H9 (cell line): ENCODE data around the gene BRCC3. TPM values are rescaled to one million over a fixed set of nuclear protein-coding genes. Genes with fewer than 3 reads are reported as not detected.

Source experiments
- DNase-seq: peaks from one replicate; pipeline ENCODE4 v3.0.0-alpha.2; 2017
- H2AFZ ChIP-seq: one replicate; pipeline ENCODE4 v1.6.1; 2013; ENCODE audit warnings: mild to moderate bottlenecking, low read length, control low read depth, moderate library complexity
- H2AK5ac ChIP-seq: 2 replicates; pipeline ENCODE4 v1.6.1; 2013; ENCODE audit warnings: low read length, control low read depth, mixed read lengths; ENCODE audit not compliant: insufficient read length
- H2BK120ac ChIP-seq: one replicate; pipeline ENCODE4 v1.6.1; 2013; ENCODE audit warnings: low read depth, mild to moderate bottlenecking, low read length, control low read depth, inconsistent platforms; ENCODE audit not compliant: poor library complexity, severe bottlenecking
- H2BK12ac ChIP-seq: 2 replicates; pipeline ENCODE4 v1.6.1; 2013; ENCODE audit warnings: low read length, control low read depth, mixed read lengths, low read depth; ENCODE audit not compliant: insufficient read length
- H2BK15ac ChIP-seq: 2 replicates; pipeline ENCODE4 v1.6.1; 2013; ENCODE audit warnings: low read depth, low read length, control low read depth
- H2BK20ac ChIP-seq: one replicate; pipeline ENCODE4 v1.6.1; 2013; ENCODE audit warnings: low read depth, mild to moderate bottlenecking, low read length, control low read depth, inconsistent platforms; ENCODE audit not compliant: poor library complexity, severe bottlenecking
- H2BK5ac ChIP-seq: 2 replicates; pipeline ENCODE4 v1.6.1; 2013; ENCODE audit warnings: low read length, control low read depth, mixed read lengths; ENCODE audit not compliant: insufficient read length
- H3K14ac ChIP-seq: 2 replicates; pipeline ENCODE4 v1.6.1; 2013; ENCODE audit warnings: low read length, control low read depth; ENCODE audit not compliant: insufficient read depth
- H3K18ac ChIP-seq: 2 replicates; pipeline ENCODE4 v1.6.1; 2013; ENCODE audit warnings: low read depth, mild to moderate bottlenecking, mixed read lengths, low read length, control low read depth; ENCODE audit not compliant: insufficient read length
- H3K23ac ChIP-seq: 2 replicates; pipeline ENCODE4 v1.6.1; 2013; ENCODE audit warnings: low read length, control low read depth, mixed read lengths, low read depth; ENCODE audit not compliant: insufficient read length
- H3K23me2 ChIP-seq: 2 replicates; pipeline ENCODE4 v1.6.1; 2013; ENCODE audit warnings: low read depth, mild to moderate bottlenecking, mixed read lengths, low read length, control low read depth; ENCODE audit not compliant: insufficient read length, poor library complexity, severe bottlenecking
- H3K27ac ChIP-seq: 2 replicates; pipeline ENCODE4 v1.5.1; 2013; ENCODE audit warnings: low read length, control low read depth, mixed read lengths, low read depth; ENCODE audit not compliant: insufficient read length
- H3K27me3 ChIP-seq: 2 replicates; pipeline ENCODE4 v1.6.1; 2013; ENCODE audit warnings: low read length, control low read depth, inconsistent platforms; ENCODE audit not compliant: insufficient read depth
- H3K4ac ChIP-seq: 2 replicates; pipeline ENCODE4 v1.6.1; 2013; ENCODE audit warnings: low read depth, mild to moderate bottlenecking, control low read depth, inconsistent platforms, low read length, moderate library complexity
- H3K4me1 ChIP-seq: 2 replicates; pipeline ENCODE4 v1.6.1; 2013; ENCODE audit warnings: low read length, control low read depth, inconsistent platforms; ENCODE audit not compliant: insufficient read depth
- H3K4me2 ChIP-seq: 2 replicates; pipeline ENCODE4 v1.6.1; 2013; ENCODE audit warnings: low read length, control low read depth, mixed read lengths; ENCODE audit not compliant: insufficient read length, insufficient read depth
- H3K56ac ChIP-seq: 2 replicates; pipeline ENCODE4 v1.6.1; 2013; ENCODE audit warnings: low read depth, mild to moderate bottlenecking, mixed read lengths, low read length, control low read depth; ENCODE audit not compliant: insufficient read length
- H3K79me1 ChIP-seq: 2 replicates; pipeline ENCODE4 v1.6.1; 2013; ENCODE audit warnings: low read depth, mild to moderate bottlenecking, moderate library complexity, low read length, control low read depth, inconsistent platforms; ENCODE audit not compliant: insufficient read depth, poor library complexity, severe bottlenecking
- H3K79me2 ChIP-seq: 2 replicates; pipeline ENCODE4 v1.6.1; 2013; ENCODE audit warnings: low read length, control low read depth, inconsistent platforms; ENCODE audit not compliant: insufficient read depth
- H3K9ac ChIP-seq: 2 replicates; pipeline ENCODE4 v1.6.1; 2013; ENCODE audit warnings: low read length, control low read depth, mixed read lengths; ENCODE audit not compliant: insufficient read length; ENCODE audit errors: extremely low read depth
- H3K9me3 ChIP-seq: one replicate; pipeline ENCODE4 v1.6.1; 2013; ENCODE audit warnings: low read depth, low read length, inconsistent platforms; ENCODE audit not compliant: control insufficient read depth
- H3T11ph ChIP-seq: one replicate; pipeline ENCODE4 v1.6.1; 2013; ENCODE audit warnings: mild to moderate bottlenecking, low read length, control low read depth, inconsistent platforms
- H4K20me1 ChIP-seq: one replicate; pipeline ENCODE4 v1.6.1; 2013; ENCODE audit not compliant: control insufficient read depth, insufficient read length, insufficient read depth
- H4K5ac ChIP-seq: 2 replicates; pipeline ENCODE4 v1.6.1; 2013; ENCODE audit warnings: low read depth, mild to moderate bottlenecking, mixed read lengths, low read length, control low read depth; ENCODE audit not compliant: insufficient read length
- H4K8ac ChIP-seq: replicated peaks from 2 replicates; pipeline ENCODE4 v1.6.1; 2013; ENCODE audit warnings: low read length, control low read depth, mixed read lengths, low read depth; ENCODE audit not compliant: insufficient read length
- H4K91ac ChIP-seq: 2 replicates; pipeline ENCODE4 v1.6.1; 2013; ENCODE audit warnings: low read depth, mild to moderate bottlenecking, moderate library complexity, mixed read lengths, low read length, control low read depth; ENCODE audit not compliant: insufficient read length
- H3K27ac Mint-ChIP-seq, 3 experiments: 2 replicates in 2 of 3; 3 replicates in 1 of 3; pipeline ENCODE4 v1.8.0; 2020 to 2021; ENCODE audit warnings: mixed read lengths in 3 of 3, mild to moderate bottlenecking in 1 of 3, moderate library complexity in 1 of 3
- H3K27me3 Mint-ChIP-seq: 2 replicates; pipeline ENCODE4 v1.8.0; 2021; ENCODE audit warnings: low read depth, mild to moderate bottlenecking, moderate library complexity, mixed read lengths
- H3K36me3 Mint-ChIP-seq, 3 experiments: 2 replicates in 2 of 3; 3 replicates in 1 of 3; pipeline ENCODE4 v1.8.0; 2020 to 2021; ENCODE audit warnings: low read depth in 3 of 3, mixed read lengths in 3 of 3; ENCODE audit not compliant: insufficient read depth in 1 of 3
- H3K4me1 Mint-ChIP-seq, 2 experiments: 2 replicates each; pipeline ENCODE4 v1.8.0; 2020; ENCODE audit warnings: mixed read lengths in 2 of 2
- H3K4me3 Mint-ChIP-seq, 2 experiments: 2 replicates in 1 of 2; 3 replicates in 1 of 2; pipeline ENCODE4 v1.8.0; 2020 to 2021; ENCODE audit warnings: mild to moderate bottlenecking in 2 of 2, mixed read lengths in 2 of 2, moderate library complexity in 1 of 2
- H3K9me3 Mint-ChIP-seq, 2 experiments: 2 replicates in 1 of 2; 3 replicates in 1 of 2; pipeline ENCODE4 v1.8.0; 2020; ENCODE audit warnings: mild to moderate bottlenecking in 2 of 2, mixed read lengths in 2 of 2, moderate library complexity in 1 of 2
- CTCF ChIP-seq: fragments of 200-600 bp; sonication (generic); conservative IDR thresholded peaks from 3 replicates; pipeline ENCODE4 v1.8.0; 2021; ENCODE audit warnings: antibody characterized with exemption, mild to moderate bottlenecking
- WGBS: extraction: QIAGEN DNeasy Blood & Tissue Kit; methylation state at CpG from one replicate; pipeline ENCODE4 v1.1.7; 2013; ENCODE audit warnings: missing lambda C conversion rate, low lambda C conversion rate, mixed read lengths; ENCODE audit not compliant: insufficient read length; ENCODE audit errors: extremely low coverage; 5-methylcytosine and 5-hydroxymethylcytosine counted together
- total RNA-seq: library from RNA; stranded (reverse); gene quantifications from 2 replicates; pipeline ENCODE4 v1.2.1, GENCODE V29; 2021

The BRCC3 gene
- total RNA-seq, 1 experiment from 2014 or later, result 27.3 TPM

- H3K23ac ChIP-seq, result no peak overlapping the region
- H3K79me1 ChIP-seq, result no peaks in the 10 kb centered on the region
- no peak overlapping the region for H2BK5ac ChIP-seq
- H3K9ac ChIP-seq, result no peak overlapping the region
- no peak overlapping the region for H3K27ac ChIP-seq
- H3K14ac ChIP-seq, result no peak overlapping the region
- Mint-ChIP-seq H3K27me3 (peaks cover 2% of the 10 kb centered on the region; the same call in 1 of the 2 replicates), H3K9me3 (peaks cover 63 to 75% of the 10 kb centered on the region in 2 experiments), H3K36me3 (peaks cover 4 to 24% (median 12%) of the 10 kb centered on the region in 3 experiments; a peak in 4 of 7 replicates), H3K27ac (no peak overlapping the region), H3K4me3 (no peak overlapping the region), H3K4me1 (peaks cover under 1 to 4% of the 10 kb centered on the region in 2 experiments; a peak in 2 of 4 replicates)
- H3K56ac ChIP-seq, result no peak overlapping the region
- H2BK15ac ChIP-seq, result no peak overlapping the region
- H2BK120ac ChIP-seq, result no peak overlapping the region
- H2AFZ ChIP-seq, result no peak overlapping the region
- peaks cover 28% of the 10 kb centered on the region for H3K9me3 ChIP-seq
- no peaks in the 10 kb centered on the region for H3K4me1 ChIP-seq
- WGBS, result no CpG with 5 or more reads among the region's 4 CpGs
- no peaks in the 10 kb centered on the region for H3K23me2 ChIP-seq
- H3K4me2 ChIP-seq, result no peak overlapping the region
- DNase-seq, result no peak
- no peaks in the 10 kb centered on the region for H4K20me1 ChIP-seq
- no peaks in the 10 kb centered on the region for H3K79me2 ChIP-seq
- H3T11ph ChIP-seq, result no peak overlapping the region
- H3K18ac ChIP-seq, result no peak overlapping the region
- no peak overlapping the region for H3K4ac ChIP-seq
- H4K5ac ChIP-seq, result no peak overlapping the region
- H4K8ac ChIP-seq, result no peak overlapping the region
- no peak overlapping the region for H4K91ac ChIP-seq
- no peak overlapping the region for H2BK20ac ChIP-seq
- H2AK5ac ChIP-seq, result no peak overlapping the region
- no peaks in the 10 kb centered on the region for H3K27me3 ChIP-seq
- TF ChIP-seq CTCF, result no peak
- no peak overlapping the region for H2BK12ac ChIP-seq
Observed at GRCh38 chrX:155054255-155054654, 17.1 kb upstream of the BRCC3 start.
